GM21367 (cell line): ENCODE measurements around the gene SLC39A10.
"Not testable (repeated sequence)": the region's sequence is repeated elsewhere in the genome, so short reads cannot be mapped to it uniquely, and the experiment has no call there.

Source experiments
- ATAC-seq: cut with Tn5 transposase; IDR thresholded peaks from one replicate; pipeline ENCODE4 v1.9.1; 2021; ENCODE audit not compliant: unreplicated experiment

The SLC39A10 gene

DNA sequence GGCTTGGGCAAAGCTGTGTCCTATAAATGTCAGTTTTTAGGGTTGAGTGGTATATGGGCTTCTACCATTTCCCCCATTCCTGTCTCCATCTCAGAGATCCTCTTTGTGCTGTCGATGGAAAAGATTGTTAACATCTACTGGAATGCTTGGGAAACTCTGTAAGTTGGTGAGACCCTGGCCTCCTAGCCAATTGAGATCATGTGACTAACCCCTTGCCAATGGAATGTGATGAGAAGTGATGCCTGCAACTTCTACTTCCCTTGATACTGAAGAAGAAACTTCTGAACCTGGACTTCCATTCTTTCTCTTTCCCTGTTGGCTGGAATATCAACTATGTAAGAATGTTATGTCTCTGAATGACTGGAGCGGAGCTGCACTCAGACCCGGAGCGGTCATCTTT is 14.5 kb downstream of the SLC39A10 start:
- ATAC-seq, result no peak

DNA sequence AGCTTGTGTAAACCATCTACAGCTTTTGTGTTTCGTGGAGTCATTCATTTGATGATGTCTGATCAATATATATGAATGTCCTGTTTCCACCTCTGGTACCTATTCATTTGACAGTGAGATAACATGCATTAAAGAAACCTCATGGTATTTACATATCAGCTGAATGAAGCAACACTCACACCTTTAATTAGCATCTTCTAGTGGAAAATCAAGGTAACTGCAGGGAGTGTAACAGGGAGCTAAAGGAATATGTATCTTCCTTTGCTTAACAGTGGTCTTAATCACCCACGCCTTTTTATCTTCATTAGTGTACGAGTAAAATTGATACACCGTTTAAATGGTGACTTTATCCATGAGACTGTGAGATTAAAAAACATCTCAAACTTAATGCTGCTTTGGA is 15.6 kb downstream of the SLC39A10 start:
- no peak for ATAC-seq

DNA sequence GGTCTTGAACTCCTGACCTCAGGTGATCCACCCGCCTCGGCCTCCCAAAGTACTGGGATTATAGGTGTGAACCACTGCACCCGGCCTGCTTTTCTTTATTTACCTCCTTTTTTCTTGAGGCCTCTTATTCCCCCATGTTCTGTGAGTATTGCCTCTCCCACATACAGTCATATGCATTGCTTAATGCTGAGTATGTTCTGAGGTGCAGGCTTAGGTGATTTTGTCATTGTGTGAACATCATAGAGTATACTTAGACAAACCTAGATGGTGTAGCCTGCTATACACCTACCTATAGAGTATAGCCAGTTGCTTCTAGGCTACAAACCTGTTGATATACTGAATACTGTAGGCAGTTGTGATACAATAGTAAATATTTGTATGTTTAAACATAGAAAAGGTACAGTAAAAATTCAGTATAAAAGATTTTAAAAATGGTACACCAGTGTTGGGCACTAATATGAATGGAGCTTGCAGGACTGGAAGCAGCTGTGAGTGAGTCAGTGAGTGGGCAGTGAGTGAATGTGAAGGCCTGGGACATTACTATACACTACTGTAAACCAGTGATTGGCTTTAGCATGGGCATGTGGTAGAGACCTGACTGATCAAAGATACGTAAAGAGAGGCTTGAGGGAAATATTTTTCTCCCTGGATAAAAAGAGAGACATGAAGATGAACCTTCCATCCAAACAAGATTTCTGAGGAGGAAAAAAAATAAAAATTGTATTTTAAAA is 17.6 kb downstream of the SLC39A10 start:
- no peak for ATAC-seq

DNA sequence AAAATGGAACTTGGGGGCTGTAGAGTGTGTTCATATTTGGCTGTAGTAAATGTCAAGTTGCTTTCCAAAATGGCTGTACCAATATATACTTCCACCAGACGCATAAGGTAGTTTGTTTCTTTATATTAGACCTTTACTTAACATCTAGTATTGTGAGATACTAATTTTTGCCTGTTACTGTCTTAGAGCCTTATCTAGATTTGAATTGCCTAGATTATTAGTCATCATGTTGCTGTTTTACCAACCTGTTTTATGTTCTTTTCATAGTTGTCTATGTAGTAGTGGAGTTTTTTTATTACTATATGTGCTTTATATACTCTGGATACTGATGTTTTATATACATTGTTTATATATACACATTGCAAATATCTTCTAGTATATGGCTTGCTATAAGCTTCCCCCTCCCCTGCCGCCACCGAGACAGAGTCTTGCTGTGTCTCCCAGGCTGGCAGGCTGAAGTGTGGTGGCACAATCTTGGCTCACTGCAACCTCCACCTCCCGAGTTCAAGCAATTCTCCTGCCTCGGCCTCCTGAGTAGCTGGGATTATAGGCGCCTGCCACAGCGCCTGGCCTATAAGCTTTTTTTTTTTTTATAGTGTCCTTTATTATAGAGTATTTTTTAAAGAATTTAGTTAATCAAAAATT is 18.9 kb downstream of the SLC39A10 start:
- no peak for ATAC-seq

DNA sequence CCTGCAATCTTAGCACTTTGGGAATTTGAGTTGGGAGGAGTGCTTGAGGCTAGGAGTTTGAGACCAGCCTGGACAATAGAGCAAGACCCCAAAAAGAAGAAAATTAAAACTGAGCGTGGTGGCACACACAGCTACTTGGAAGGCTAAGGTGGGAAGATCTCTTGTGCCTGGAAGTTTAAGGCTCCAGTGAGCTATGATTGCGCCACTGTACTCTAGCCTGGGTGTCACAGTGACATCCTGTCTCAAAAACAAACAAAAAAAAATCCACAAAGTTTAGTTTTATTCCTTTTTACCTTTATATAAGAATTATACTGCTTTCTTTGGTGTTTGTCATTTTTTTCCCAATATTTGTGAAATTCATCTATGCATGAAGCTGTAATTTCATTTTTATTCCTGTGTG is 20.3 kb downstream of the SLC39A10 start:
- no peak for ATAC-seq

DNA sequence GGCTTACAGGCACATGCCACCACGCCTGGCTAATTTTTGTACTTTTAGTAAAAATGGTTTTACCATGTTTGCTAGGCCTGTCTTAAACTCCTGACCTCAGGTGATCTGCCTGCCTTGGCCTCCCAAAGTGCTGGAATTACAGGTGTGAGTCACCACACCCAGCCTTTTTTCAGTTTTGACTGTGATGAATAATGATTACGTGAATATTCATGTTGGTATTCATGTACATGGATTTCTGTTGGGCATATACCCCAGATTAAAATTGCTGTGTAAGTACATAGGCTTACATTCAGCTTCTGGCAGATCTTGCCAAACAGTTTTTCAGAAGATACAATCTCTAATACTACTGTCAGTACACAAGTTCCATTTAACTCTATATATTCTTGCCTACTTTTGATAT is 20.9 kb downstream of the SLC39A10 start:
- no peak for ATAC-seq

DNA sequence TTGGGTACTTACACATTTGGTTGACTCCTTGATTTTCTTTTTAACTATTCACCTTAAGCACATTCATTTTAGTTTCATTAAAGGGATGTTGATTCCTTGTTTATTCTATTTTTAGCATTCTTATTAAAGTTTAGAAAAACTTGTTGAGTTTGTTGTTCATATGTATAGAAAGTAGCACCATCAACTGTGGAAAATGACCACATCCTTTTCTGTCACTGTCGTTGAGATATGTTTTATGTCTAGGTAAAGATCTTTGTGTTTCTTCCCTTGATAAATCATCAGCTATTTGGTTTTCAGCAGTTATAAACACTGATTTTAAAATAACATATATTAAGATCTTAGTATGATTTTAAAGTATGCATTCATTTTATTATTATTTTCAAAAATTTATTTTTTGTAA is 25.1 kb downstream of the SLC39A10 start:
- ATAC-seq, result no peak

DNA sequence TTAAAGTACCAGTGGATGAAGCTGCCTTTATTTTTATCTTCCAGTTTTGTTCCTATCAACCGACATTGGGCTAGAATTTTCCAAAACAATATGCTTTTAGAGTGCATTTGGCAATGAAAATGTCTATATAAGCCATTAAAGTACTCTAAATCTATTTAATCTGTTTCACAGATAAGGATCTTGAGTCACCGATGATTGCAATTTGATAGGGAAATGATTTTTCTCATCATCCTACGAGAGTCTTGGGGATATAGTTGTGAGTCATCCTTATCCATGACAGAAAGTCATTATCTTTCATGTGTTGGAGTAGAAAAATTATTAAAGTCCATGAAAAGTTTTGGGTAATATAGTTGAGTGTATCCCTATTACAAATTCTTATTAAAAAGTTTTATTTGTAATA is 26.1 kb downstream of the SLC39A10 start:
- ATAC-seq, result no peak

DNA sequence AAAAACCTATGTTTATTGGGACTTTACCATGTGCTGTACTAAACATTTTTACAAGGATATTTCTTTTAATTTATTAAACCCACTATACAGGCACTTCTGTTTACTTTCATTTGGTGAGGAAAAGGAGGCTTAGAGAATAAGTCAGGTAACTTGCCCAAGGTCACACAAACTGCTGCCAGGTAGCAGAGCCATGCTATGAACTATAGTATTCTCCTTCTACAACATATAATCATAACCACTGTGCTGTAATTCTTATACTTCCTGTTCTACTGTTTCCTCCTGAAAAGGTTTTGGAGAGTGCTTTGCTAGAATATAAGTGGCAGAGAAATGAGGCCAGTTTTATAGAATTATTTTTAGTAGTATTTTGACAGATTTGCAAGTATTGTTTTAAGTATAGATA is 29.5 kb downstream of the SLC39A10 start:
- no peak for ATAC-seq

DNA sequence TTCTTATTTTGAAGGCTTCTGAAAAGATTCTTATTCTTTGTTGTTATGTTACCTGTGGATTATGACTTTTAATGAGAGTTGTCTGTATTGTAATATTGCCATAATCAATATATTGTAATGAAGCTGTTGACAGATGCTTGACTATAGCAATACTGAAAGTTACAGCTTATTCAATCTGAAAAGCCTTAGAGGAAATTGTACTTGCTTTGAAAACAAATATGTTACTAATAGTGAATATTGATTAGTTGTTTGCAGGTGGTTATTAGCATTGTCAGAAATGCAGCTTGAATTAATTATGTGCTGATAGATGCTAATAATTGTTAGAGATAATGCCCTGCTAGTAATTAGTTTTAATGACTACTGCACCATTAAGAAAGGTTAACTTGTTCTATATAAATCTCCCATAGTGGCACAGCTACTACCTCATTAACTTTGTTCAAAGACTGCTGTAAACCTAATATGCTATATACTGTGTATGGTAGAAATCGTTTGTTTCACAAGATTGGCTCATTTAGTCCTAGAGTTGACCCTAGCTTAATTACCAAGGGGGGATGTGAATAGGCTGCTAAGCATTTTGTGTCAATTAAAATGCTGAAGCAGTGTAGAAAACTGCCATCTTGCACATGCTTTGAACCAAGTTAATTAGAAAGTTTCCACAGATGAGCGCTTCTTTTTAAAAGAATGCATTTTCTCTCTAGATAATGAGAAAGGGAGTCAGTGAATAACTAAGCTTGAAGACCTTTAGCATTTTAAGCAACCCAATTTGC is 30.5 kb downstream of the SLC39A10 start:
- no peak for ATAC-seq

DNA sequence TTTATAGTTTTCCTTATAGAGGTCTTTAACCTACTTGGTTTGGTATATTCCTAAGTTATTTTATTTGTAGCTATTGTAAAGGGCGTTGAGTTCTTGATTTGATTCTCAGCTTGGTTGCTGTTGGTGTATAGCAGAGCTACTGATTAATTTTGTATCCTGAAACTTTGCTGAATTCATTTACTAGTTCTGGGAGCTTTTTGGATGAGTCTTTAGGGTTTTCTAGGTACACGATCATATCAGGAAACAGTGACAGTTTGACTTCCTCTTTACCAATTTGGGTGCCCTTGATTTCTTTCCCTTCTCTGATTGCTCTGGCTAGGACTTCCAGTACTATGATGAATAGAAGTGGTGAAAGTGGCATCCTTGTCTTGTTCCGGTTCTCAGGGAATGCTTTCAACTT is 35.5 kb downstream of the SLC39A10 start:
- not testable (repeated sequence) for ATAC-seq

DNA sequence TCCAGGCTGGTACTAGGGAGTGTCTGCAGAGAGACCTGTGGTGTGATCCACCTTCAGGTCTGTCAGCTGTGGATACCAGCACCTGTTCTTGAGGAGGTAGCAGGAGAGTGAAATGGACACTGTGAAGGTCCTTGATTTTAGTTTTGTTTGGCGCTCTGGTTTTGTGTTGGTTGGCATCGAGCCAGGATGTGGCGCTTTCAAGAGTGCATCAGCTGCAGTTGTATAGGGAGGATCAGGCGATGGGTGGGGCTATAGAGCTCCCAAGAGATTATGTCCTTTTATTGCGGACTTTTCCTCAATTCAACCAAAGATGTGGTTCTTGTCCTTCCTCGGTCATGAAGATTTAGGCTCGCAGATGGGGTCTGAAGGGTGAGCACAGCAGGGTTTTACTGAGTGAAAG is 37.5 kb downstream of the SLC39A10 start:
- no peak for ATAC-seq

DNA sequence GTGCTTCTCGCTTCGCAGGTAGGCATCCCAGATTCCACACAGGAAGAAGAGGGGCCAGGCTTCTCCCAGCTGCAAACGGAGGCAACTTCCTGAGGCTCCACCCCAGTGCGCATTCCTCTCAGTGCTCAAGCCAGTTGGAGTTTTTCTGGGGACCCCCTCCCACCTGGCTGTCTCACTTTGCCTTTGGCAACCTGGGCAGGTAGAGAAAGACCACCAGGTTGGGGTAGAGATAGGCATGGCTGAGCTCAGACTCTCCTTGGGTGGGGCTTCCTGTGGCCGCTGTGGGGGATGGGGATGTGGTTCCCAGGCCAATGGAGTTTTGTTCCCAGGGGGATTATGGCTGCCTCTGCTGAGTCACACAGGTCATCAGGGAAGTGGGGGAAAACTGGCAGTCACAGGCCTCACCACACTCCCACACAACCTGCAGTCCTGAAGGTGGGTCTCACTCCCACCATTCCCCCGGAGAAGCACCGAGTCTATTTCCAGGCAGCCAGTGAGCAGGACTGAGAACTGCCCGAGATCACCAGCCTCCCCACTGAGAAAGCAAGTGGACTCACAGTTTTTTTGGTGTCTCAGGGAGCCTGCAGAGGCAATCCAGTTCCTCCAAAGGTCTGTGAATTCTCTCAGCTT is 38.1 kb downstream of the SLC39A10 start:
- ATAC-seq, result no peak

DNA sequence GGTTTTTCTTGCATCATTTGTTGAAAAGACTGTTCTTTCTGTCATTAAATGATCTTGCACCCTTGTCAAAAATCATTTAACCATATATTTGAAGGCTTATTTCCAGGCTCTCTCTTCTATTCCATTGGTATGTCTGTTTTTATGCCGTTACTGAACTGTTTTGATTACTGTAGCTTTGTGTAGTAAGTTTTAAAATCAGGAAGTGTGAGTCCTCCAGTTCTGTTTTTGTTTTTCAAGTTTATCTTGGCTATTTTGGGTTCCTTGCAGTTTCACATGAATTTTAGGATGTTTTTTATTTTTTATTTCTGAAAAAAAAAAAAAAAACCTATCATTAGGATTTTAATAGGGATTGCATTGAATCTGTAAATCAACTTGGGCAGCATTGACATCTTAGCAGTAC is 39.0 kb downstream of the SLC39A10 start:
- ATAC-seq, result no peak

DNA sequence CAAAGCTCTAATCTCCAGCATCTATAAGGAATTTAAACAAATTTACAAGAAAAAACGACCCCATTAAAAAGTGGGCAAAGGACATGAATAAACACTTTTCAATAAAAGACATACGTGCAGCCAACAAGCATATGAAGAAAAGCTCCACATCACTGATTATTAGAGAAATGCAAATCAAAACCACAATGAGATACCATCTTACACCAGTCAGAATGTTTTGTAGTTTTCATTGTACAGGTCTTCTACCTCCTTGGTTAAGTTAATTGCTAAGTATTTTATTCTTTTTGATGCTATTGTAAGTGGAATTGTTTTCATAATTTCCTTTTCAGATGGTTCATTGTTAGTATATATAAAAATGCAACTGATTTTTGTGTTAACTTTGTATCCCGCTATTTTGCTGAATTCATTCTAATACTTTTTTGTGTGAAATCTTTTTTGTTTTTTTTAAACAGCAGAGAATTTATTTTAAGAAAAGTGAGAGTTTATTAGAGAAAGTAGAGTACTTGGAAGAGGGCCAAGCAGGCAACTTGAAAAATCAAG is 40.7 kb downstream of the SLC39A10 start:
- ATAC-seq, result no peak

DNA sequence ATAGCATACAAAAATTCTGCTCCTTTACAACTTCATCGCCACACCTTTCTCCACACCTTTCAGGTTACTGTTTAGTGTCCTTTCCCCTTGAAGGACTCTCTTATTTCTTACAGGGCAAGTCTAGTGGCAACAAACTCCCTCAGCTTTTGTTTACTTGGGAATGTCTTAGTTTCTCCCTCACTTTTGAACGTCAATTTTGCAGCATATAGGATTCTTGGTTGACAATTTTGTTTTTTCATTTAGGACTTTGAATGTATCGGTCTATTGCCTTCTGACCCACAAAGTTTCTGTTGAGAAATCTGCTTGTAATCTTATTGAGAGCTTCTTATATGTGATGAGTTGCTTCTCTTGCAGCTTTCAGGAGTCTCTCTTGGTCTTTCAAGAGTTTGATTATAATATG is 43.5 kb downstream of the SLC39A10 start:
- ATAC-seq, result no peak

DNA sequence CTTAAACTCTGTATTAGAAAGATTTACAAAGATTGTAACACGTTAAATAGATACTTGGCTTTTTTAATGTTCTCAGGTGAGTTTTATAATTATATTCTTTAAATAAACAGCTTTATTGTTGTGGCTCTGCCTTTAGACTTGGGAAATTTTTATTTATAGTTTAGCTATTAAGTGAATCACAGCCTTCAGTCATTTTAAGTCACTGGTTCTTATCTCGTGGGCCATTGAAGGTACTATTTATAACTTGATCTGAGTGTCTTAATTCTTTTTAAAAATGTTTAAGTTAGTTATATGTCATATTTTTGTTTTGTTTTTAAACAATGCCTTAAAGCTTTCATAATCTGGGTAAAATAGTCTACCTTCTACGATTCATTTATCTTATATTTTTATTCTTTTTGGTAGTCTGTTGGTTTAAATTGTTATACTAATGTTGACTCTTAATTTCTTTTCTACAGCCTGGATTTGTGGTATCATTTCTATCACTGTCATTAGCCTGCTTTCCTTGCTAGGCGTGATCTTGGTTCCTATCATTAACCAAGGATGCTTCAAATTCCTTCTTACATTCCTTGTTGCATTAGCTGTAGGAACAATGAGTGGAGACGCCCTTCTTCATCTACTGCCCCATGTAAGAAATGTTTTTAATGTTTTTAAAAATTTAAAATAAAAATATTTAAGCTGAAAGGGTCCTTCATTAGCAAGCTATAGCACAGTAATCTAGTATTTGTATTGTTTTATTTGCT is 49.3 kb downstream of the SLC39A10 start:
- ATAC-seq, result no peak

DNA sequence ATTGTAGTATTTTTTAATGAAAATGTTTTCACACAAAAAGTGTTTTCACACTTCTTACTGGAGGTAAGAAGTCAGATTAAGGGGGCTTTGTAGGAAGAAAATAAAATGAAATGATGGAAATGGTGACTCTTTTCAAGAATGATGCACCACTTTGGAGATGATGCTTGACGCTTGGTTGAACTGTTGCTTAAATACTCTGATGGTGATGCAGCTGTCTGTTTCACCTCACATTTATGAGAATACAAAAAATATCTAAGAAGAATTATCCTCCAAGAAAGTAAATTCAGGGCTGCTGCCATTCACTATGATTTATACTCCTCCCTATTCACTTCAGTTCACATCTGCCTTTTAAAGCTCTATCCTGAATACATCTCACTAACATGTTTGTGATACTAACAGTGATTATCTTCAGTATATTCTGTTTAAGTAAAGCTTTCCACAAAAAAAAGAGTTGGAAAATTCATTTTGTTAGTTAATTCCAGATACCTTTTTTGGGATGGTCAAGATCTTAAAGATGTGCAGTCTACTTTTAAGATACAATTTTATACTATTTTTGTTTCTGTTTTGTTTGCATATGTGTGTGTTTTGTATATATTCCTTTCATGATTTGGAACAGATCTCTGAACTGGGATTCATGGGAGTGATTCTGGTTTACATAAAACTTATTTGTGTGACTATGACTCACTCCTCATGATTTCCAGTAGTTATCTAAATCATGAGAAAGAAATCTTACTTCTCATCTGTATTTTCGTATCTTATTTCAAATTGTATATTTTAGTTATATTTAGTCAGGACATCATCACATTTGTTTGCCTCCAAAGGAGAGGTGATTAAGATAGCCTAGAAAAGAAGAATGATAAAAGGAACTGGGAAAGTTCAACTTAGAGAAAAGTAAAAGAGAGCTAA is 53.1 kb downstream of the SLC39A10 start:
- ATAC-seq, result no peak

DNA sequence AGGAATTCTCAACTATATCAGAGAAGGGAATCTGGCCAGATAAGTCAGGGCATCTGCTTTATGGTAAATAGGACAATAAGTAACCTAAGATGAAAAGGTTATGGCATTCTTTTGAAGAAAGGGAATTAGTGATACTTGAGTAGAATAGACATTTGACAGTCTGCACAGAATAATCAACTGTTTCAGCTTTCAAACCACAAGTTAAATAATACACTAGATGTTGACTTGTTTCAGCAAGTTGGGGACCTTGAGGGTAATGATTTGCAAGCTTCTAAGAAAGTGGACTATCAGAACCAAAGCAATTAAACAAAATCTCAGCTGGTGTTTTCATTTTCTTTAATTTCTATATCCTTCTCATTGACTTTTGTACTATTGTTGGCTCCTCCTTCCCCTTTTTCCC is 54.5 kb downstream of the SLC39A10 start:
- ATAC-seq, result no peak

DNA sequence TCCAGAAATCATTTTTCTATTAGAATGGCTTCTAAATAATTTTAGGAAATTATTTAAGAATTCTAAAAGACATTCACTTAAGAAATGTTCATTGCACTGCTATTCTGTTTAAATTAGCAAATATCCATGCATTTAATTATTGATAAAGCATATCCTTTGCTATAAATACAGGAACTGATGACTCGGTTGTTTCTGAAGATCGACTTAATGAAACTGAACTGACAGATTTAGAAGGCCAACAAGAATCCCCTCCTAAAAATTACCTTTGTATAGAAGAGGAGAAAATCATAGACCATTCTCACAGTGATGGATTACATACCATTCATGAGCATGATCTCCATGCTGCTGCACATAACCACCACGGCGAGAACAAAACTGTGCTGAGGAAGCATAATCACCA is 59.4 kb downstream of the SLC39A10 start:
- no peak for ATAC-seq
